ENCODE results near the gene STT3B.

GRCh38 chr3:31514570-31514969 is 18.2 kb upstream of the STT3B start:
- TF ChIP-seq CTCF (IDR thresholded peaks at IDR 0.05) (no peak), POLR2A (IDR thresholded peaks at IDR 0.05) (no peak)

Data from right lobe of liver (tissue), 4 donors.